ENCODE results near the gene MYO5B.

The MYO5B gene

GRCh38 chr18:50065527-50065926 lies 129.4 kb downstream of the MYO5B start:
- TF ChIP-seq CTCF (IDR thresholded peaks at IDR 0.05) = no peak

- TF ChIP-seq CTCF (IDR thresholded peaks at IDR 0.05) = no peak
These were observed 129.9 kb downstream of the MYO5B start for GRCh38 chr18:50065039-50065438.

GRCh38 chr18:50061876-50062517 lies 132.9 kb downstream of the MYO5B start:
- no peak for TF ChIP-seq CTCF (IDR thresholded peaks at IDR 0.05)

- no peak for TF ChIP-seq CTCF (IDR thresholded peaks at IDR 0.05)
These were observed 134.1 kb downstream of the MYO5B start for GRCh38 chr18:50060822-50061221.

- no peak for TF ChIP-seq CTCF (IDR thresholded peaks at IDR 0.05)
These were observed 136.2 kb downstream of the MYO5B start for GRCh38 chr18:50058731-50059130.

GRCh38 chr18:50057009-50057408 lies 137.9 kb downstream of the MYO5B start:
- no peak for TF ChIP-seq CTCF (IDR thresholded peaks at IDR 0.05)

- no peak for TF ChIP-seq CTCF (IDR thresholded peaks at IDR 0.05)
These were observed 138.8 kb downstream of the MYO5B start for GRCh38 chr18:50056185-50056584.

- TF ChIP-seq CTCF (IDR thresholded peaks at IDR 0.05) = no peak
These were observed 139.5 kb downstream of the MYO5B start for GRCh38 chr18:50055488-50055887.

All from LNCAP (cell line).